GM12872 (cell line): ENCODE data around the gene OR6N1.

ENCODE experiments used
- CTCF ChIP-seq: IDR thresholded peaks from 3 replicates; pipeline ENCODE4 v1.5.1; 2011; ENCODE audit warnings: low read depth, mild to moderate bottlenecking, low read length, moderate library complexity; ENCODE audit not compliant: insufficient read depth

The OR6N1 gene

GRCh38 chr1:158720620-158721019 is 51.4 kb downstream of the OR6N1 start, which contains the start of gene OR6K3:
OR6K3 (minus strand) TSS chr1:158720720; CDS start chr1:158718115, 2,605 bp downstream.
- TF ChIP-seq CTCF: no peak

DNA sequence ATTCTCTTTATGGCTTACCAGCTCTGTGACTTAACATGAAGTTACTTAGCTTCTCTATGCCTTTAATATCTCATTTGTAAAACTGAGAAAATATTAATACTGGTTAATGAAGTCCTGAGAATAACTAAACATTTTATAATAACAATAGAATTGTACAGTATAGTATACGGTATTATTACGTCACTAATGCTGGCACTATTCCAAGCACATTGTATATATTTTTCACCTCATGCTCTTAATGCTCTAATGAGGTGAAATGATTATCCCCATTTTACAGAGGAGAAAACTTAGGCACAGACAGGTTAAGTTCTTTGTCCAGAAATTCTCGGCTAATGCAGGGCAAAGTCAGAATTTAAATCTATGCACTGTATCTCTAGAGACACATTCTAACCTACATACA is 52.3 kb downstream of the OR6N1 start:
- TF ChIP-seq CTCF: no peak

DNA sequence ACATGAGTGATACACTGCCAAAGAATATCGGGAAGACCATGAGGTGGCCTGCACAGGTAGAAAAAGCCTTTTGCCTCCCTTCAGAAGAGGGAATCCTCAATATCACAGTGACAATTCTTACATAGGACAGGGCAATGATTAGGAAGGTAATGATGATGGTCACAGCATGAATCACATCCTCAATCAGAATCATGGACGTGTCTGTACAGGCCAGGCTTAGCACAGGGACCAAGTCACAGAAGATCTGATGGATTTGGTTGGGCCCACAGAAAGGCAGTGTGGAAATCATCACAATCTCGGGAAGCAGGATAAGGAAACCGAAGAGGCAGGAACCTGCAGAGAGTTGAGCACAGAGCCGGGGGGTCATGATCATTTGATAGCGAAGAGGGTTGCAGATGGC is 54.7 kb downstream of the OR6N1 start:
- no peak for TF ChIP-seq CTCF

GRCh38 chr1:158716335-158716734 is 55.7 kb downstream of the OR6N1 start:
- no peak for TF ChIP-seq CTCF

DNA sequence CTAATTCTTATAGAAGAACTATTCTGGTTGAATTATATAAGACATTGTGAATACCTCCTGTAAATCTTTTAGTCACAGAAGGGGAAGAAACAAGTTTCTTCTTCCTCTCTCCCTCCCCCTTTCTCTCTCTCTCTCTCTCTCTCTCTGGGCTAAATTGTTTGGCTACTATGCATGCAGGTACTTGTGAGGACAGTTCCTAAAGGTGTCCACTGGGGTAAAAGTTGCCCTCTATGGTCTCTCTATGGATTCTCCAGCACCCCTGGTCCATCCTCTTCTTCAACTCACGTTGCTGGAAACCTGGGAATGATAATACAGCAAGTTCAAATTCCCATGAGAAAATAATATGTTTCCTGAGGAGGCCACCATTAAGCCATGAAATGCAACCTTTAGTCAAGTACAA is 57.2 kb downstream of the OR6N1 start:
- TF ChIP-seq CTCF: no peak
